ENCODE data around the gene ATAD3B. TPM values are rescaled to one million over a fixed set of nuclear protein-coding genes. Genes with fewer than 3 reads are reported as not detected.
A peak's percentile ranks its signal among the peaks of the same experiment; 100 is the strongest.
"Not testable (repeated sequence)": the region's sequence is repeated elsewhere in the genome, so short reads cannot be mapped to it uniquely, and the experiment has no call there.

ATAD3B gene
- total RNA-seq, 1 experiment from 2014 or later = 62.9 TPM

GRCh38 chr1:1505801-1506200 lies 34.2 kb downstream of the ATAD3B start:
- not testable (repeated sequence) for H4K20me1 ChIP-seq (ENCODE audit: insufficient read depth); H3K4me3 ChIP-seq (replicated peaks in 1 of 2; ENCODE audit: low read depth in 1 of 2, low read length in 2 of 2); H3K9me3 ChIP-seq (ENCODE audit: control insufficient read depth in 1 of 2, insufficient read depth in 1 of 2, low read depth in 1 of 2, low read length in 2 of 2); DNase-seq (ENCODE audit: low read depth, low spot score); H3K79me2 ChIP-seq (ENCODE audit: insufficient read depth, low read length); ATAC-seq; BruUV-seq (replicated peaks); H3K27me3 ChIP-seq (ENCODE audit: insufficient read depth, low read length); H3K9me2 ChIP-seq (ENCODE audit: insufficient read depth); H2AFZ ChIP-seq (ENCODE audit: low read depth, low read length, poor library complexity, severe bottlenecking); H3K36me3 ChIP-seq (ENCODE audit: control insufficient read depth in 1 of 2, insufficient read depth in 2 of 2, low read length in 2 of 2)
- H3K4me1 ChIP-seq (ENCODE audit: control insufficient read depth in 1 of 2, insufficient read depth in 2 of 2, low read length in 2 of 2) = peaks cover 13 to 23% of the 10 kb centered on the region in 2 experiments
- RAD21 ChIA-PET (ENCODE audit: low non-redundant PET in 1 of 2, low total read pairs in 2 of 2, uncharacterized antibody in 2 of 2, unreplicated experiment in 2 of 2) = interaction anchor here in 1 of 2 experiments (0.6 kb wide), 2 partner anchors 124 to 329 kb away, joined by 3 read pairs; no protein-coding TSS in a partner anchor
- peak overlapping the region; percentile 51 for H3K4me2 ChIP-seq (ENCODE audit: low read length)
- POLR2A ChIA-PET = interaction anchor here (1.2 kb wide), 1 partner anchor 107 kb away, joined by 3 read pairs; the partner anchor contains the start of gene CCNL2
- intact Hi-C loops (cut with micrococcal nuclease) = loop anchor here (1.0 kb wide), 1 partner anchor 130 kb away; the partner anchor contains the start of gene AURKAIP1
- H3K9ac ChIP-seq (ENCODE audit: low read length) = peak overlapping the region; percentile 20; the same call in 1 of the 2 replicates
- peak overlapping the region; percentile 61 for H3K27ac ChIP-seq (ENCODE audit: low read depth, low read length)
- CTCF ChIA-PET = interaction anchor here (0.5 to 1.9 kb wide), 4 partner anchors 64 to 189 kb away, joined by 3 to 10 read pairs (median 4); partner anchors contain the start of gene CCNL2

DNA sequence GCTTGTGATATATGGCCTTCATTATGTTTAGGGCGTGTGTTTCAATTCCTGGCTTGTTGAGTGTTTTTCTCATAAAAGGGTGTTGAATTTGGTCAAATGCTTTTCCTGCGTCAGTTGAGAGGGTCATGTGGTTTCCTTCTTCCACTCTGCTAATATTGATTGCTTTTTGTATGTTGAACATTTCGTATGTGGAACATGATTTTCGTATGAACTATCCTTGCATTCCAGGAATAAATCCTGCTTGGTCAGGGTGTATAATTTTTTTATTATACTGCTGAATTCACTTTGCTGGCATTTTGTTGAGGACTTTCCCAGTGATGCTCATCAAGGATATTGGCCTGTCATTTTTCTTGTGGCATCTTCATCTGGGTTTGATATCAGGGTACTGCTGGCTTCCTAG lies 35.7 kb downstream of the ATAD3B start:
- peaks cover 14 to 29% of the 10 kb centered on the region in 2 experiments for H3K4me1 ChIP-seq (ENCODE audit: control insufficient read depth in 1 of 2, insufficient read depth in 2 of 2, low read length in 2 of 2)
- no TSS peak for BruUV-seq (replicated peaks)
- H3K9ac ChIP-seq (ENCODE audit: low read length) = no peak overlapping the region
- ChIA-PET POLR2A (no interaction called here), RAD21 (ENCODE audit: low non-redundant PET in 1 of 2, low total read pairs in 2 of 2, uncharacterized antibody in 2 of 2, unreplicated experiment in 2 of 2) (no interaction called here), CTCF (no interaction called here)
- no peaks in the 10 kb centered on the region for H3K9me2 ChIP-seq (ENCODE audit: insufficient read depth)
- H2AFZ ChIP-seq (ENCODE audit: low read depth, low read length, poor library complexity, severe bottlenecking) = no peak overlapping the region
- intact Hi-C loops (cut with micrococcal nuclease) = no loop called here
- no peaks in the 10 kb centered on the region for H3K36me3 ChIP-seq (ENCODE audit: control insufficient read depth in 1 of 2, insufficient read depth in 2 of 2, low read length in 2 of 2)
- no peaks in the 10 kb centered on the region for H3K27me3 ChIP-seq (ENCODE audit: insufficient read depth, low read length)
- DNase-seq (ENCODE audit: low read depth, low spot score) (no peak), ATAC-seq (no peak)
- no peak for TF ChIP-seq EZH2phosphoT487 (IDR thresholded peaks at IDR 0.05; ENCODE audit: borderline replicate concordance)
- TF ChIP-seq REST (IDR thresholded peaks at IDR 0.05; ENCODE audit: low read depth) = no peak
- TF ChIP-seq YY1 (IDR thresholded peaks at IDR 0.05; ENCODE audit: extremely low read depth, insufficient replicate concordance, low read depth, low read length) = no peak
- no peak for TF ChIP-seq ATF3 (IDR thresholded peaks at IDR 0.05)
- H3K27ac ChIP-seq (ENCODE audit: low read depth, low read length) = no peak overlapping the region
- H3K4me3 ChIP-seq (replicated peaks in 1 of 2; ENCODE audit: low read depth in 1 of 2, low read length in 2 of 2) = no peak overlapping the region
- H3K79me2 ChIP-seq (ENCODE audit: insufficient read depth, low read length) = no peaks in the 10 kb centered on the region
- H3K4me2 ChIP-seq (ENCODE audit: low read length) = no peak overlapping the region
- no peaks in the 10 kb centered on the region for H4K20me1 ChIP-seq (ENCODE audit: insufficient read depth)
- H3K9me3 ChIP-seq (ENCODE audit: control insufficient read depth in 1 of 2, insufficient read depth in 1 of 2, low read depth in 1 of 2, low read length in 2 of 2) = no peaks in the 10 kb centered on the region

GRCh38 chr1:1508775-1509464 lies 37.4 kb downstream of the ATAD3B start:
- H3K4me3 ChIP-seq (replicated peaks in 1 of 2; ENCODE audit: low read depth in 1 of 2, low read length in 2 of 2); H4K20me1 ChIP-seq (ENCODE audit: insufficient read depth); H3K4me2 ChIP-seq (ENCODE audit: low read length); CTCF ChIA-PET; H3K27me3 ChIP-seq (ENCODE audit: insufficient read depth, low read length); H2AFZ ChIP-seq (ENCODE audit: low read depth, low read length, poor library complexity, severe bottlenecking); DNase-seq (ENCODE audit: low read depth, low spot score); H3K9ac ChIP-seq (ENCODE audit: low read length); H3K9me2 ChIP-seq (ENCODE audit: insufficient read depth); RAD21 ChIA-PET (ENCODE audit: low non-redundant PET in 1 of 2, low total read pairs in 2 of 2, uncharacterized antibody in 2 of 2, unreplicated experiment in 2 of 2); H3K36me3 ChIP-seq (ENCODE audit: control insufficient read depth in 1 of 2, insufficient read depth in 2 of 2, low read length in 2 of 2); H3K9me3 ChIP-seq (ENCODE audit: control insufficient read depth in 1 of 2, insufficient read depth in 1 of 2, low read depth in 1 of 2, low read length in 2 of 2); BruUV-seq (replicated peaks); ATAC-seq; H3K27ac ChIP-seq (ENCODE audit: low read depth, low read length); POLR2A ChIA-PET; intact Hi-C loops (cut with micrococcal nuclease): not testable (repeated sequence)
- H3K79me2 ChIP-seq (ENCODE audit: insufficient read depth, low read length) = peaks cover 11% of the 10 kb centered on the region; the same call in 1 of the 2 replicates
- peaks cover 14 to 33% of the 10 kb centered on the region in 2 experiments for H3K4me1 ChIP-seq (ENCODE audit: control insufficient read depth in 1 of 2, insufficient read depth in 2 of 2, low read length in 2 of 2)
